HG03025 (cell line): ENCODE results near the gene CLDN24.
"Not testable (repeated sequence)": the region's sequence is repeated elsewhere in the genome, so short reads cannot be mapped to it uniquely, and the experiment has no call there.

ENCODE experiments used
- ATAC-seq: cut with Tn5 transposase; IDR thresholded peaks from one replicate; pipeline ENCODE4 v1.9.1; 2021; ENCODE audit warnings: mild to moderate bottlenecking, moderate library complexity; ENCODE audit not compliant: unreplicated experiment, low FRiP score

CLDN24 gene

DNA sequence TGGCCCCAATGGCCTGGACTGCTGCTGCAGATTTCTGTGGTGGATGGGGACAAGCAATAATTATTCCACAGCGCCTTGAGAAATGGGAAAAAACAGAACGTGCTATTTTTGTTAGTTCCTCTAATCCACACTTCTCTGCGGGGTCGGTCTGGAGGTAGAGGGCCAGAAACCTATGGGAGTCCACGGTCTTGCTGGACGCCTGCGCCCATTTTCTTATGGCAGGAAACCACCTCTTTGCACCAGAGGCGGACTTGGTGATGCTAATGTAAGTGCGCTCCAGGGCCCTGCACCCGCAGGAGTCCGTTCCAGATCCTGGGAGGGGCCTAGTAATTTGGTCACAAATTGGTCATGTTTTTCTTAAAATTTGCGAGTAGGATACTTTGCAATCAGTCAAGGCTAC lies 25.9 kb upstream of the CLDN24 start:
- ATAC-seq, result no peak

DNA sequence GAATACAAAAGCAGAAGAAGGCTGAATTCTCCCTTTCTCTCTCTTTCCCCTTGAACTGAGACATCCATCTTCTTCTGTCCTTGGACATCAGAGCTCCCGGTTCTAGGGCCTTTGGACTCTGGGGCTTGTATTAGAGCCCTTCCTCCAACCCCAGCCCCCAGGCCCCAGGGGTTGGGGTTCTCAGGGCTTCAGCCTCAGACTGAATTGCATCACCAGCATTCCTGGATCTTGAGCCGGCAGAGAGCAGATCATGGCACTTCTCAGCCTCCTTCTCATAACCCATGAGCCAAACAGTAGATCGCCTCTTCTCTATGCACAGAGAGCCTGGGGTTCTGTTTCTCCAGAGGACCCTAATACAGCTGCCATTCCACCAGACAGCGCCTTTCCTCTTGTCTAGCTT lies 25.3 kb upstream of the CLDN24 start:
- ATAC-seq, result no peak

DNA sequence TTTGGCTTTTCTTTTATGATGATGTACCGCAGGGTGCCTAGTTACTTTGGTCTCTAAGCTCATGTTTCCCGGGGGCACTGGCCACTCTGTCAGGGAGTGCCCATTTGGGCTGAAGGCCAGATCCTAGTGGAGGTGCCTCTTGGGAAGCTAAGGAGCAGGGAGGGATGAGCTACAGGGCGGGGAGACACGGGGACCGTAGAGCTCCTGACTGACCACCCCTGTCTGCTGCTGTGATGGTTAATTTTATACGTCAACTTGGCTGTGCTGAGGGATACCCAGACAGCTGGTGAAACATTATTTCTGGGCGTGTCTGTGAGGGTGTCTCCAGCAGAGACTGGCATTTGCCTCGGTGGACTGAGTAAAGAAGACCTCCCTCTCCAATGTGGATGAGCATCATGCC lies 24.9 kb upstream of the CLDN24 start:
- no peak for ATAC-seq

DNA sequence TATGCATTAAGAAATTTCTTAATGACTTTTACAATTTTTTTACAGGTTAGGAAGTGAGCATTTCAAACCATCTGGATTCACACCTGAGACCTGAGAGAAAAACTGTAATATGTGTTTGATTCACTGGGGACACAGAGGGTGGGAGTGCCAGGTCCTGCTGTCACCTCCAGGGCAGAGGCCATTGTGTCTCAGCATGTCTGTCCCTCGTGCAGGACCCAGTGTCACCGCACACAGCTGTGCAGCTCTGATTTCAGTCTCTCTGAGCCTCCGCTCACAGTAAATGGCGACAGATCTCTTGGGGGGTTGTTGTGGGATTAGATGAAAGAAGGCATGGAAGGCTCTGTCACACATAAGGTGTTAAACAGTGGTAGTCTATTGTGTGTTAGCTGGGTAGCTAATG lies 23.0 kb upstream of the CLDN24 start:
- ATAC-seq, result no peak

DNA sequence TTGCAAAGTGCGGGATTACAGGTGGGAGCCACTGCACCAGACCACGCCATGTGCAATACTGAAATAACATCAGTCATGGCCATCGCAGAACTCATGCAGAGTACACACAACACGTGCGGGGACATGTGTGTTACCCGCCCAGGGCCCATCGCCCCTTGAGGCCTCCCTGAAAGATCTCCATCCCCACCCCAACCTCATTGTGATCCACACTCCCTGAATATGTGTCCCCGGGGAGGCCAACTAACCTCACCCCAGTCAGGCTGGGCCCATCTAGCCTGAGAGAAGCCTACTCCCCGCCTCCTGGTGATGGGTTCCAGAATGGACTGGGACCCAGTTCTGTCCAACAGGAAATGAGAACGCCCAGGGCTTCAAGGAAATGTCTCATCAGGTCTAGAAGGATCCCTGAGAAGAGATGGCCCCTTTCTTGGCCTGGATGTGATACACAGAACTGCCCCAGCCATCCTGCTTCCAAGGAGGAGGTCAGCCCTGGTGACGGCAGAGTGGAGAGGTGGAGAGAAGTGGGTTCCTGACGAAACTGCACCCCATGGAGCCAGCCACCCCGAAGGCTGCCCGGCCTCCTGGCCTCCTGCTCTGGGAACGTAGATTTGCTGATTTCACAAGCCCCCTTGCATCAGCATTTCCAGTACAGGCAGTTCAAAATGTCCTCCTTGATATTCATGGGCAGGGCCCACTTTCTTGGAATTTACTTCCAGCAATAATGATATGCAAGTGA lies 22.5 kb upstream of the CLDN24 start:
- ATAC-seq, result no peak

DNA sequence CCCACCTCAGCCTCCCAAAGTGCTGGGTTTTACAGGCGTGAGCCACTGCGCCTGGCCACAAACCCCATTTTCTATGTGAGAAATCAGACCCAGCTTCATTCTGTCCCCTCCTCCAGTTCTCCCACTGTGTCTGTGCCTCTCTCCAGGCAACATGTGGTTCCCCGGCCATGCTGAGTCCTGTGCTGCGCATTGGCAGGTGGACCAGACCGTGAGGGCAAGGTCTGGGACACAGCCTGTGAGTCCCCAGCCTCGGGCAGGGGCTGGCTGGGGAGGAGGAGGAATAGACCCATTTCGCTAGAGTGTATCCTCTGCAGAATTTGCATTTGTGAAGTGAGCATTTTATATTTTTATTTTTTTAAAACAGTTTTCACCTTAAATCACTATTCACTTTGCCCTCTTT lies 21.5 kb upstream of the CLDN24 start:
- ATAC-seq, result no peak

DNA sequence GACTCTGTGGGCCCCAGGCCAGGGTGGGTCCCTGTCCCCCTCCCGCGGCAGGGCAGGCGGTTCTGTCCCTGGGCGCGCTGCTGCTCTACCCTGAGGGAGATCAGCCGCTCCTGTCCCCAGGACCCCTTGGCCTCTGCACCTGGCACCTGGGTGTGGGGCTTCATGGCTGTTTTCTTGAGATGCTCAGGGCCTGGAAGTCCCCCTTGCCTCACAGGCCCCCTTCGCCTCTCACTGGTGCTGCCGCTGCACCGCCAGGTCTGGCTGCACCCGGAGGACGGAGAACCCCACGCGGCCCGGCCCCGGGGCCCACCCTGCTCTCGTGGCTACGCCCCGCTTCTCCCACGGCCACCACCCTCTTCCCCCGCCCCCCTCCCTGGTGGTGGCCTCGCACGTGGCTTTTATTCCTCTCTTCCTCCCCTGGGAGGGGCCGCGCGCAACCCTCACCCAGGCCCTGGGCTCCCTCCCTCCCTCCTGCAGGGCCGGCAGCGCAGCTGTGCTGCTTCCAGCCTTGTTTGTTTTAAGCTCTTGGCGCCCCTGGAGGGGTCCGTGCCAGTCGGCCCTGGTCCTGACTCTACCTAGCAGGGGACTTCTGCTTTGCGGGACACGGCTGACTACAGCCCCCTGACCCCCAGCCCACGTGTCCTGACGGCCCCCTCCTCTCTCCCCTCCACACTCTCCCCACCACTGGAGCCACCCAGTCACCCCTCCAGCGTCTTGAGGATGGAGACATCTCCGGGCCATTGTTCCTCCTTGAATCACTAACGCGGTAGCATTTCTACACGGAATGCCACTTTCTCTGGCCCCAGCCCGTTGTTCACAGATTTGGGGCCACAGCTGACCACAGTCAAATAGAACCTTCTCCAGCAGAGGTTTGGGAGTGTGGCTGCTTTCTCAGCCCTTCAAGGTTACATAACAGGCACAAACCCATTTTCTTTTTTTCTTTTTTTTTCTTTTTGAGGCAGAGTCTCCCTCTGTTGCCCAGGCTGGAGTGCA lies 20.6 kb upstream of the CLDN24 start:
- no peak for ATAC-seq

DNA sequence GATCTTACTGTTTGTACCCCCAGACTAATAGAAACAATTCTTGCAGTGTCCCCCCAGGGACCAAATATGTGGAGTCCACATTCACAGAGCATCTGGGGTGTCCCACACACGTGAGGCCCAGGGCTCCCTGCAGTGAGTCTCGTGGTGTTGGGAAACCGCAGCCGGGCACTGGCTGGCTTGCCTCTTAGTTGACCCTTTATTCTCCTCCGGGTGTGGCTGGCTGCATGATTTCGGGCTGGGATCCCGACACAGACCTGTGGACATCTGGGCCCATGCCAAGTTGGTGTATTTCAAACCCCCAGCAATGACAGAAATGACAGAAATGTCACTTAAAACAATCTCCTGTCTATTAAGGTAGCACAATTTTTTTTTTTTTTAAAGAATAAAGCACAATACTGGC lies 15.6 kb upstream of the CLDN24 start:
- no peak for ATAC-seq

DNA sequence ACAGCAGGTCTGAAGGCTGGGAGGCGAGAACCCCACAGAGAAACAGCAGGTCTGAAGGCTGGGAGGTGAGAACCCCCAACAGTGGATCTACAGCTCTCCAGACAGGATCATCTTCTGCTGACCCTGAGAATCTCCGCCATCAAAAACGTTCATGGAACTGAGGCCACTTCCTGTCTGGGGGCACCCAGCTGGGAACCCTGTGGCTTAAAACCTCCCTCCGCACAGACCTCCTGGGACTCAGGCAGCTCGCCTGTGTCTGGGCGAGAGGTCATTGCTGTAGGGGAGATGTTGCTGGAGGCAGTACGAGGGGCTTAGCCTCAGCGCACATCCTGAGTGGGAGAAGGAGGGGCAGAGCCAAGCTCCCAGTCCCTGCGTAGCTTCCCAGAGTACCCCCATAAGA lies 15.1 kb upstream of the CLDN24 start:
- no peak for ATAC-seq

DNA sequence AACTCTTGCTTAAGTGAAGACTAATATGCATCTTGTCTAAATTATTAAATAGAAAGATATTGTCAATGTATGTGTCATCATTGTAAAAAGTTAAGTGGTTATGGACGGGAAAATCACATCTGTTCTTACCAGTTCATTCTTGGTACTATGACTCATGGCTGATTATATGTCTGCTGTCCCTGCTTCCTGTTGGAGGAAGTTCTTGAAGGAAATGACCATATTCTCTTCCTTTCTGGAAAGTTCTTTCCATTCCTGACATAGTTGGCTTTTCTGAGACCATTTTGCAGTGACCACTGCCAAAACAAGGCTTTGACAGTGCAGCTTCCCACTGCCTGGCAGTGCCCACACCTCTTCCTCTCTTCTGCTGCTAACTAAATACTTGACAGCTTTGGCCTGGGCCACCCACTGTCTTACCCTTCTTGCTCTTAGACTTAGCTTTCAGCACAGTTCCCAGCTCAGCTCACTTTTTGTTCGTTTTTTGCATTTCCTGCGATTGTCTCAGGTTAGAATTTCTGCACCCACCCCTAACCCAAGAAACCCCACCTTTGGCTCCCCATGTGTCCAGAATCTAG lies 13.2 kb upstream of the CLDN24 start:
- no peak for ATAC-seq

DNA sequence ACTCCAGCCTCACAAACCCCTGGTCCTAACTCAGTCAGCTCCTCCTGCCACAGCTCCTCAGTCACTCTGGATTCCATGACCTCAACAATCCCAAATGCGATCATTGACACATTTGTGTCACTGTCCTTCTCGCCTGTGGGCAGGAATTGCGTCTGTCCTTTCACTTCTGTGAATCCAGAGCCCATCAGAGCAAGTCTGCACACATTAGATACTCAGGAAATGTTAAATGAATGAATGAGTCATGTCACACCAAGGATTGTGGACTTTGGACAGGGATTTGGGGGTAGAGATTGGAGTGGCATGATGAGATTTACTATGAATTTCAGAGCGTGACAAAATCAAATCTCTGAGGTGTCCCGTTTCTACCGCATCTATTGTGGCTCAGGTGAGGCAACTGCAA lies 11.8 kb upstream of the CLDN24 start:
- no peak for ATAC-seq

DNA sequence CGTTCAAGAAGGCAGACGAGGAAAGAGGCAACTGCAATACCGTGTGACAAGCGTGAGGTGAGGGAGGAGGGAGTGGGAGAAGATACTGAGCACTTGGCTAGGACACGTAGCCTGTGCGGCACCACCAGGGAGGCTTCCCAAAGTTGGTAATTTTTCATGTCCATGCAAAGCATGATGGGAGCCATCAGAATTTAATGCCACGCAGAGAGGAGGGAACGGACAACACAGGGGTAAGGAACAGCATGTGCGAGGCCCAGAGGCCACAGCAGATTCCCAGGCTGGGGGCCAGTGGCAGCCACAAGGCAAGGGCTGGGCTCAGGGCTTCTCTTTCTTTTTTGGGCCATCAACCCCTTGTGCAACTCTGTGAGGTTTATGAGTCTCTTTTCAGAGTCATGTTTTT lies 11.0 kb upstream of the CLDN24 start:
- ATAC-seq, result no peak

DNA sequence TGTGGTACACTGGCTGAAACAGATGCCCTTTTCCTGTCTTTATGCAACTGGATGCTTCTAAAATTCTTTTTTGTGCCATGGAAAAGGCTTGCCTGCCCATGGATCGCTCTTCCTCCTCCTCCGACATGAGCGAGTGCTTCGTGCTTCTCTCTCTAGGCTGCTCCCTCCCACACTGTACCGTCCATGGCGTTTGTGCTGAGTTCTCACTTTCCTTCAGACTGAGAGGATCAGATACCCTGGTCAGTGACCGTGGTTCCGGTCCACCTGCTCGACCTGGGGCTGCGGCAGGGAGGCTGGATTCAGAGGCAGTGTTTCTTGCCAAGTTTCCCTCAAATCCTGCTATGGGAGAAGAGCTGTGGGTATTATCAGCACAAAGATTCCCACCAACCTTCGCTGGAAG lies 10.2 kb upstream of the CLDN24 start:
- ATAC-seq, result no peak

DNA sequence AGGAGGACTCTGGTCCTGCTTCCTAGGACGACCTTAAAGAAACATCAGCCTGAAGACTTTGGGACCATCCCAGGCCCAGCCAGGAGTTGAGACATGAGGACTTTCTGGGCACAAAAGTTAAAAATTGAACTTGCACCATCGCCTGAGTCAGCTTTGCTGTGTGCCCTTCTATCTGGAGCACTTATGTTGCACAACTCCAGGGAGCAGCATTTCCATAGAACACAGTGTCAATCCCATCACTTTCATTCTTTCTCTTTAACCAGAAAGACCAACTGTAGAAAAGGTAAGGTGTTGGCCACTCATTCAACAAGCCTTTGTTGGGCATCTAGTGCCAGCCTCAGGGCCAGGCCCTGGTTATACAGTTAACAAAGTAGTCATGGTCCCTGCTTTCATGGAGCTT lies 8.6 kb upstream of the CLDN24 start:
- no peak for ATAC-seq

DNA sequence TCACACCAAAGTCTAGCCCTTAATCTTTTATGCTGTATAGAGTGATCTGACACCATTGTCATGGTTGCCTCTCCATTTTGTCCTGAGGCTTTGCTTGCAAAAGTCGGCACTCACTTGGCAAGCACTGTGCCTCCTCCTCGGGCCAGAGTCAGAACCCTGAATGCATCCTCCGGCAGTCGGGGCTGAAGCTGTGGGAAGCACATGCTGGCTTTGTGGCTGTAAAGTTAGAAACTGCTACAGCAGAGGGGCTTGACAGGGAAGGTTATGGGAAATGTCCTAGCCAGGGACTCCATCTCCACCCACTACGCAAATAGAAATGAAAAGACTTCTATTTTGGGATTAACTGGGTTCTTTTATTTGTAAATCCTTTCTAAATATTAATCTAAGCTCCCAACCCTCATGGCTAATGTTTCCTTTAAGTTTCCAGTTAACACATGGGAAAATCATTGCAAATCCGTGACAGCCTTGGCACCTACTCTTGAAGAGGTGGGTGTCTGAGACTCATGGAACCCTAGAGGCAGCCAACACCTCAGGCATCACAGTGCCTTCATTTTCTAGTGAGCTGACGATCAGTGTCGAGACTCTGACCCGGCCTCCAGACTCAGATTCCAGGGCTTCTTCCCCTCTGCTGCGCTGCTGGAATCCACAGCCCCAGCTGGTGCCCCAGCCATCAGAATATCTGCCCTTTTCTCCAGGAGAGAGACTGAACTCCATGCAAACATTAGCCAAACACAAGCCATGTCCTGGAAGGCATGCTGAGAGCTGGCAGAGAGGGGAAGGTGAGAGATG lies 7.9 kb upstream of the CLDN24 start:
- ATAC-seq, result no peak

DNA sequence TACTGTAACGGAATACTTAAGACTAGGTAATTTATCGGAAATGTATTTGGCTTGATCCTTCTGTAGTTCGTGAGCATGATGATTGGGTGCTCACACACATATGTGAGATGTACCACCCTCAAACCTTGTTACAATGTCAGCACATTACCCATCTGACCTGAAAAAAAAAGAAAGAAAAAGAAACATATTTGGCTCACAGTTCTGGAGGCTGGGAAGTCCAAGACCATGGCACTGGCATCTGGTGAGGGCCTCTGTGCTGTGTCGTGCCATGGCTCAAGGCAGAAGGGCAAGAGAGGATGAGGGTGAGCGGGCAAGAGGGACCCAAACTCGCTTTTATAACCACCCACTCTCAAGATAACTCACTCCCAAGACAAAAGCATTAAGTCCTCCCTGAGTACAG lies 7.0 kb upstream of the CLDN24 start:
- ATAC-seq, result no peak

DNA sequence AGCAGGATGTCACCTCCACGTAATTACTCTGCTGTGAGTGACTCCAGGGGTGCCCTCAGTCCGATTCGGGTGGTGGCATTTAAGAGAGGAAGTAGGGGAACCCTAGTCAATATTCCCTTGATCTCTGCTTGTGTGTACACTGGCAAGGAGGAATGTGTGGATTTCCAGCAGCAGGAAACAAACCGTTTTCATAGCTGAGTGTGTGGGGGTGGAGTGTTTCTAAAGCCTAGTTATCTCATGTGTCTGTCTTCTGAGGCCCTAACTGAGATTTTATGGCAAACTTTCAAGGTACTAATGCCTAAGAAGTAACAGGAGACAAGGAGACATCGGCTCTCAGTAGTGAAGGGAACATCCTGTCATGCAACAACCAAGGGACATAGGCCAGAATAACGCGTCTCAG lies 6.6 kb upstream of the CLDN24 start:
- ATAC-seq, result no peak

DNA sequence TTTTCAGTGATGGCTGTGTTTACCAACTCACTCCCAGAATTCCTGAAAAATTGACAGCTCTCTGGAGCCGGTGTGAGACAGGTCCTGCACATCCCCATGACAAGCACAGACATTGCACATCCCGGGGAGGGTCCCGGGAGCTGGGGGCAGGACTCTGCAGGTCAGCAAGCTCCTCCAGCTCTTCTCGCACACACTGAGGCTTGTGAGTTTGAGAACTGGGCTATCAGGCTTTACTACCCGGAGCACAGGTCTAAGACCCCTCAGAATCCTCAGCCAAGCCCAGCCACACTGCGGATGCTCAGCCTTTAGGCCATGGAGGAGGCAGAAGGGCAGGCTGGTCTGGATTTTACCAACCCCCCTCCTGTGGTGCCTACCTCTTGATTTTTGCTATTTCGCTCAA lies 5.6 kb upstream of the CLDN24 start:
- ATAC-seq, result no peak

DNA sequence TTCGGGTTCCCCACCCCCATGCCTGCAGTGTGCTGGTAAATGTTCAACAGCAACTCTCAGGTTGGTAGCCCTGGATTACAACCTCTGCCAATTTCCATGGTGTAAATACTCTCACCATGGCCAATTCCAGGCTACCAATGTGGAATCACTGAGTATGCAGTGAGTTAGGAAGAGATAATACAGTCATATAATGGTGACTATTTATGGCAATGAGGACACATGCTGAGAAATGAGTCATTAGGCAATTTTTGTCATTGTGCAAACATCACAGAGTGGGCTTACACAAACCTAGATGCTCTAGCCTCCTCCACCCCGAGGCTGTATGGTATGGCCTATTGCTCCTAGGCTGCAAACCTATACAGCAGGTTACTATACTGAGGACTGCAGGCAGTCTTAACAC lies 4.6 kb upstream of the CLDN24 start:
- no peak for ATAC-seq

DNA sequence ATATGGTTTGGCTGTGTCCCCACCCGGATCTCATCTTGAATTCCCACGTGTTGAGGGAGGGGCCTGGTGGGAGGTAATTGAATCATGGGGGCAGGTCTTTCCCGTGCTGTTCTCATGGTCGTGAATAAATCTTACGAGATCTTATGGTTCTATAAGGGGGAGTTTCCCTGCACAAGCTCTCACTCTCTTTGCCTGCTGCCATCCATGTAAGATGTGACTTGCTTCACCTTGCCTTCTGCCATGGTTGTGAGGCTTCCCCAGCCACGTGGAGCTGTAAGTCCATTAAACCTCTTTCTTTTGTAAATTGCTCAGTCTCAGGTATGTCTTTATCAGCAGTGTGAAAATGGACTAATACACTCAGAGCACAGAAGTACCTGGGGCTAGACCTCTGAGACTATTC lies 4.2 kb upstream of the CLDN24 start:
- not testable (repeated sequence) for ATAC-seq

DNA sequence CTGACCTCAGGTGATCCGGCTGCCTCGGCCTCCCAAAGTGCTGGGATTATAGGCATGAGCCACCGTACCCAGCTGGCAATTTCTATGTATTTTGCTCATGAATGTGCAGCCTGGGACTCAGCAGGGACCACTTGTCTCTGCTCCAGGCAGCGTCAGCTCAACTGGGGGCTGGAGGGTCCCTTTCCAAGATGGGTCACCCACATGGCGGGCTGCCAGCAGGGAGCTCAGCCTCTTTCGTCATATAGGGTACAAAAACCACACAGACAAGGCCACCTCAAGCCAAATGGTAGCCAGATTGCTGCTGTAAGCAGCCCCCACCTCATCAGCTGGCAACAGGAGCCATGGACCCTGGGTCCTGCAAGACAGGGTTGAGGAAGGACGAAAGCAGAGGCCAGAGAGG lies 2.4 kb upstream of the CLDN24 start:
- ATAC-seq, result no peak
